ENCODE results near the gene TMEM123. TPM values are rescaled to one million over a fixed set of nuclear protein-coding genes. Genes with fewer than 3 reads are reported as not detected.

The TMEM123 gene
- total and polyA plus RNA-seq, 2 donors (not counting 3 experiments of a cell fraction or from before 2014, with no cell fraction given) = 201 to 257 TPM

DNA sequence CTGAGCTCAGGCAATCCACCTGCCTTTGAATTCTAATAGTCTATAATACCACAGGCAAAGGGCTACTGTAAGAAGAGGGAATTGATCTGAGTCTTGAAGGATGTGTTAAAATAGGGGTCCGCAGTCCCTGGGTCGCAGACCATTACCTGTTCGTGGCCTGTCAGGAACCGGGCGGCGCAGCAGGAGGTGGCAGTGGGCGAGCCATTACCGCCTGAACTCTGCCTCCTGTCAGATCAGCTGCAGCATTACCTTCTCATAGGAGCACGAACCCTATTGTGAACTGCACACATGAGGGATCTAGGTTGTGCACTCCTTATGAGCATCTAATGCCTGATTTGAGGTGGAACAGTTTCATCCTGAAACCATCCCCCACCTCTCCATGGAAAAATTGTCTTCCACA lies 11.5 kb upstream of the TMEM123 start:
- Histone ChIP-seq H3K4me2 (ENCODE audit: insufficient read depth, low read length) (no peak overlapping the region), H3K36me3 (ENCODE audit: control insufficient read depth in 2 of 2, extremely low read depth in 1 of 2, insufficient read depth in 2 of 2, low read length in 2 of 2) (no peaks in the 10 kb centered on the region), H2AFZ (ENCODE audit: low read depth, low read length) (no peak overlapping the region), H3K27me3 (ENCODE audit: control insufficient read depth in 2 of 2, insufficient read depth in 2 of 2, low read length in 2 of 2) (no peaks in the 10 kb centered on the region), H3K4me3 (replicated peaks in 1 of 3; ENCODE audit: insufficient read depth in 1 of 3, low read depth in 1 of 3, low read length in 3 of 3) (no peak overlapping the region), H3K27ac (ENCODE audit: insufficient read depth, low read depth, low read length) (no peak overlapping the region), H3K9me3 (replicated peaks; ENCODE audit: control insufficient read depth, insufficient read depth, low read length) (no peaks in the 10 kb centered on the region), H3K79me2 (ENCODE audit: control insufficient read depth, insufficient read depth, low read length) (no peaks in the 10 kb centered on the region), H3K4me1 (ENCODE audit: control insufficient read depth, extremely low read depth, insufficient read depth, low read length) (peaks cover 10% of the 10 kb centered on the region), H3K9me1 (replicated peaks; ENCODE audit: control insufficient read depth, extremely low read depth, insufficient read depth, low read length) (no peaks in the 10 kb centered on the region), H3K9ac (replicated peaks; ENCODE audit: extremely low read depth, insufficient read depth, low read length) (no peak overlapping the region), H4K20me1 (replicated peaks; ENCODE audit: control insufficient read depth, extremely low read depth, insufficient read depth, low read length) (no peaks in the 10 kb centered on the region)
- CTCF ChIA-PET = no interaction called here
- BruUV-seq (replicated peaks) = no TSS peak
- dilution Hi-C loops (cut with MboI; ENCODE audit: extremely low pct_ligation_motif_present, low sequenced_read_pairs) = no loop called here
- intact Hi-C loops (cut with micrococcal nuclease) = no loop called here
- DNase-seq (ENCODE audit: low read depth, low spot score) (no peak), FAIRE-seq (no peak)
- TF ChIP-seq FOS (IDR thresholded peaks at IDR 0.05; ENCODE audit: borderline replicate concordance, insufficient read depth, low read length) = no peak
- TF ChIP-seq, protein P1, sequence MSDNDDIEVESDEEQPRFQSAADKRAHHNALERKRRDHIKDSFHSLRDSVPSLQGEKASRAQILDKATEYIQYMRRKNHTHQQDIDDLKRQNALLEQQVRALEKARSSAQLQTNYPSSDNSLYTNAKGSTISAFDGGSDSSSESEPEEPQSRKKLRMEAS (IDR thresholded peaks at IDR 0.05; ENCODE audit: insufficient read depth, insufficient read length) = no peak
- TF ChIP-seq POLR2AphosphoS5 (IDR thresholded peaks at IDR 0.05; ENCODE audit: insufficient read depth, low read depth, low read length) = no peak
- no peak for TF ChIP-seq GATA2 (IDR thresholded peaks at IDR 0.05; ENCODE audit: insufficient read depth, insufficient read length, low read depth, low read length)
- TF ChIP-seq EZH2 (IDR thresholded peaks at IDR 0.05; ENCODE audit: borderline replicate concordance, low read depth, low read length, severe bottlenecking) = no peak
- POLR2A ChIA-PET = no interaction called here

DNA sequence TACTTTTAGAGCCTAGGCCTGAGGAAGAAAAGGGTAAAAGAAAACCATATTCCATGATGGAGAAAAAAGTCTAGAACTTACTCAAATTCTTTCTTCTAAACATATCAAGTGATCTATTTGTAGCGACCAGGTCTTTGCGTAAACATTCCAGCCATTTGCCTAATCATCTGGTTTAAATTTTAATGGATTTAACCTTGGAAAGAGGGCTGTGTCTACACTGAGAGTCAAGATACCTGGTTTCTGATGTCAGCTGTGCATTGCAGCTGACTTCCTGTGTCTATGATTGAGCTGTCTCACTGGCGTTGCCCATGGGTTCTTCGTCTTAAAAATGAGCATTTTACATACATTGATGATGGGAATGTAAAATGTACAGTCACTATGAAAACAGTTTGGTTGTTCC lies 10.0 kb upstream of the TMEM123 start:
- FAIRE-seq = no peak
- dilution Hi-C loops (cut with MboI; ENCODE audit: extremely low pct_ligation_motif_present, low sequenced_read_pairs) = no loop called here

More for the DNA sequence above, 10.0 kb upstream of the TMEM123 start:
- H4K20me1 ChIP-seq (replicated peaks; ENCODE audit: control insufficient read depth, extremely low read depth, insufficient read depth, low read length) = no peaks in the 10 kb centered on the region
- H3K9ac ChIP-seq (replicated peaks; ENCODE audit: extremely low read depth, insufficient read depth, low read length) = no peak overlapping the region
- intact Hi-C loops (cut with micrococcal nuclease) = no loop called here
- no peak overlapping the region for H3K4me3 ChIP-seq (replicated peaks in 1 of 3; ENCODE audit: insufficient read depth in 1 of 3, low read depth in 1 of 3, low read length in 3 of 3)
- no peak overlapping the region for H3K27ac ChIP-seq (ENCODE audit: insufficient read depth, low read depth, low read length)
- no peaks in the 10 kb centered on the region for H3K79me2 ChIP-seq (ENCODE audit: control insufficient read depth, insufficient read depth, low read length)
- no peaks in the 10 kb centered on the region for H3K9me1 ChIP-seq (replicated peaks; ENCODE audit: control insufficient read depth, extremely low read depth, insufficient read depth, low read length)
- no peaks in the 10 kb centered on the region for H3K36me3 ChIP-seq (ENCODE audit: control insufficient read depth in 2 of 2, extremely low read depth in 1 of 2, insufficient read depth in 2 of 2, low read length in 2 of 2)
- no peaks in the 10 kb centered on the region for H3K27me3 ChIP-seq (ENCODE audit: control insufficient read depth in 2 of 2, insufficient read depth in 2 of 2, low read length in 2 of 2)
- CTCF ChIA-PET = no interaction called here
- no peak for DNase-seq (ENCODE audit: low read depth, low spot score)
- TF ChIP-seq, protein P2, sequence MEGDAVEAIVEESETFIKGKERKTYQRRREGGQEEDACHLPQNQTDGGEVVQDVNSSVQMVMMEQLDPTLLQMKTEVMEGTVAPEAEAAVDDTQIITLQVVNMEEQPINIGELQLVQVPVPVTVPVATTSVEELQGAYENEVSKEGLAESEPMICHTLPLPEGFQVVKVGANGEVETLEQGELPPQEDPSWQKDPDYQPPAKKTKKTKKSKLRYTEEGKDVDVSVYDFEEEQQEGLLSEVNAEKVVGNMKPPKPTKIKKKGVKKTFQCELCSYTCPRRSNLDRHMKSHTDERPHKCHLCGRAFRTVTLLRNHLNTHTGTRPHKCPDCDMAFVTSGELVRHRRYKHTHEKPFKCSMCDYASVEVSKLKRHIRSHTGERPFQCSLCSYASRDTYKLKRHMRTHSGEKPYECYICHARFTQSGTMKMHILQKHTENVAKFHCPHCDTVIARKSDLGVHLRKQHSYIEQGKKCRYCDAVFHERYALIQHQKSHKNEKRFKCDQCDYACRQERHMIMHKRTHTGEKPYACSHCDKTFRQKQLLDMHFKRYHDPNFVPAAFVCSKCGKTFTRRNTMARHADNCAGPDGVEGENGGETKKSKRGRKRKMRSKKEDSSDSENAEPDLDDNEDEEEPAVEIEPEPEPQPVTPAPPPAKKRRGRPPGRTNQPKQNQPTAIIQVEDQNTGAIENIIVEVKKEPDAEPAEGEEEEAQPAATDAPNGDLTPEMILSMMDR (IDR thresholded peaks at IDR 0.05; ENCODE audit: extremely low read depth in 1 of 2, insufficient read depth in 1 of 2, low read depth in 1 of 2, low read length in 2 of 2) = no peak
- TF ChIP-seq POLR2AphosphoS5 (IDR thresholded peaks at IDR 0.05; ENCODE audit: insufficient read depth, low read depth, low read length) = no peak
- no peak for TF ChIP-seq GATA2 (IDR thresholded peaks at IDR 0.05; ENCODE audit: insufficient read depth, insufficient read length, low read depth, low read length)
- TF ChIP-seq FOS (IDR thresholded peaks at IDR 0.05; ENCODE audit: borderline replicate concordance, insufficient read depth, low read length) = no peak
- no peak for TF ChIP-seq POLR2A (IDR thresholded peaks at IDR 0.05; ENCODE audit: low read depth, low read length)
- TF ChIP-seq, protein P1 (IDR thresholded peaks at IDR 0.05; ENCODE audit: insufficient read depth, insufficient read length) = no peak
- TF ChIP-seq MYC (IDR thresholded peaks at IDR 0.05; ENCODE audit: low read depth, low read length) = no peak
- no peak for TF ChIP-seq EZH2 (IDR thresholded peaks at IDR 0.05; ENCODE audit: borderline replicate concordance, low read depth, low read length, severe bottlenecking)
- TF ChIP-seq JUN (IDR thresholded peaks at IDR 0.05; ENCODE audit: borderline replicate concordance, insufficient read depth, insufficient read length, low read depth) = no peak
- H3K4me2 ChIP-seq (ENCODE audit: insufficient read depth, low read length) = no peak overlapping the region
- POLR2A ChIA-PET = no interaction called here
- BruUV-seq (replicated peaks) = no TSS peak
- no peaks in the 10 kb centered on the region for H3K9me3 ChIP-seq (replicated peaks; ENCODE audit: control insufficient read depth, insufficient read depth, low read length)
- peaks cover 12% of the 10 kb centered on the region for H3K4me1 ChIP-seq (ENCODE audit: control insufficient read depth, extremely low read depth, insufficient read depth, low read length)
- no peak overlapping the region for H2AFZ ChIP-seq (ENCODE audit: low read depth, low read length)
